GM12865 (cell line): ENCODE results near the gene SELENOO.

Experiments
- DNase-seq: peaks from one replicate; pipeline ENCODE4 v3.0.0; 2010; ENCODE audit warnings: low read depth
- H3K4me3 ChIP-seq: 2 replicates; pipeline ENCODE4 v1.5.1; 2011; ENCODE audit warnings: mild to moderate bottlenecking, low read depth, low read length, control low read depth
- CTCF ChIP-seq: IDR thresholded peaks from 2 replicates; pipeline ENCODE4 v1.5.1; 2011; ENCODE audit warnings: low read length, control low read depth, low read depth, inconsistent platforms; ENCODE audit not compliant: insufficient read depth; ENCODE audit errors: missing control alignments

Gene SELENOO

GRCh38 chr22:50173983-50174355 is 26.8 kb upstream of the SELENOO start:
- no peak for DNase-seq
- H3K4me3 ChIP-seq: no peak overlapping the region
- no peak for TF ChIP-seq CTCF

- H3K4me3 ChIP-seq: no peak overlapping the region
- DNase-seq: no peak
- TF ChIP-seq CTCF: no peak
These were observed 26.2 kb upstream of the SELENOO start for GRCh38 chr22:50174382-50175190.

- no peak for DNase-seq
- H3K4me3 ChIP-seq: no peak overlapping the region
- no peak for TF ChIP-seq CTCF
These were observed 25.7 kb upstream of the SELENOO start for GRCh38 chr22:50175191-50175461.

GRCh38 chr22:50175921-50176849 is 24.6 kb upstream of the SELENOO start:
- DNase-seq: no peak
- no peak overlapping the region for H3K4me3 ChIP-seq
- TF ChIP-seq CTCF: no peak

GRCh38 chr22:50176850-50177536 is 23.8 kb upstream of the SELENOO start:
- no peak for TF ChIP-seq CTCF
- no peak for DNase-seq
- H3K4me3 ChIP-seq: no peak overlapping the region

GRCh38 chr22:50177537-50178470 is 23.0 kb upstream of the SELENOO start:
- DNase-seq: no peak
- no peak overlapping the region for H3K4me3 ChIP-seq
- TF ChIP-seq CTCF: no peak
